Measurements from ENCODE around the gene EIF3I. TPM values are rescaled to one million over a fixed set of nuclear protein-coding genes. Genes with fewer than 3 reads are reported as not detected.
A peak's percentile ranks its signal among the peaks of the same experiment; 100 is the strongest.

The EIF3I gene
- total RNA-seq, 2 donors from 2014 or later, result 142 to 264 TPM

GRCh38 chr1:32228771-32229170, 6.6 kb downstream of the EIF3I start:
- Histone ChIP-seq H3K27ac (no peak overlapping the region), H3K36me3 (peaks cover 13% of the 10 kb centered on the region), H3K27me3 (no peaks in the 10 kb centered on the region), H3K4me3 (no peak overlapping the region), H3K4me1 (no peaks in the 10 kb centered on the region), H3K9ac (ENCODE audit: low read depth in 2 of 2, low read length in 2 of 2) (no peak overlapping the region), H3K9me3 (no peaks in the 10 kb centered on the region)
- no peak for TF ChIP-seq CTCF (IDR thresholded peaks at IDR 0.05)
- no peak for DNase-seq
- intact Hi-C loops (cut with DNase I), result no loop called here

DNA sequence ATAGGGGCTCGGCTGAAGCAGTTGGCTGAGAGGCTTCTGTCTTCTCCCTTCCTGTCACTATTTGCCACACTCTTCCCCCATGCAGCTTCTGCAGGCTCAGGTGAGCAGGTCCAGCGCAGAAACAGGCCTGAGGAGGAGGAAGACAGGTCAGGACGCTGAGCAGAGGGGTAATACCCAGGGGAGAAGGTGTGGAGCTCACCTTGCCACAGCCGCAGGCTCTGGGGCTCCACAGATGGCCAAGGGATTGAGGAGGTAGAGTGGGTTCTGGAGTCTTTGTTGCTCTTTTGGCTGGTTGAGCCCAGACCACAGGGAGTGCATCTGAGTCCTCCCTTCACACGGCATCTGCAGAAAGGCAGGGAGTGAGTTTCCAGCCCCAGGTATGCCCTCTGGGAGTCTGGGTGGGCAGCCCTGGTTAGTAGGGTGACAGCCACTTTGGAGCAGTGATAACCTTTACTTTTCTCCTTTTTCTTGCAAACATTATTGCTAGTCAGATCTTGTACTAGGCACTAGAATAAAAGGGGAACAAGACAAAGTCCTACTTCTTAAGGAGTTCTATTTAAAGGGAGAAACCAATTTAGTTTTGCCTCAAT, 9.7 kb downstream of the EIF3I start:
- no peaks in the 10 kb centered on the region for H3K4me1 ChIP-seq
- no peak for TF ChIP-seq CTCF (IDR thresholded peaks at IDR 0.05)
- H3K27me3 ChIP-seq, result no peaks in the 10 kb centered on the region
- H3K9ac ChIP-seq (ENCODE audit: low read depth in 2 of 2, low read length in 2 of 2), result no peak overlapping the region
- H3K4me3 ChIP-seq, result no peak overlapping the region
- H3K36me3 ChIP-seq, result peaks cover 13% of the 10 kb centered on the region
- DNase-seq, result no peak
- H3K27ac ChIP-seq, result no peak overlapping the region
- no peaks in the 10 kb centered on the region for H3K9me3 ChIP-seq
- intact Hi-C loops (cut with DNase I), result no loop called here

GRCh38 chr1:32232558-32233304, 10.5 kb downstream of the EIF3I start:
- Histone ChIP-seq H3K36me3 (peaks cover 8% of the 10 kb centered on the region), H3K9ac (ENCODE audit: low read depth in 2 of 2, low read length in 2 of 2) (no peak overlapping the region), H3K27me3 (no peaks in the 10 kb centered on the region), H3K9me3 (no peaks in the 10 kb centered on the region), H3K4me1 (no peaks in the 10 kb centered on the region), H3K27ac (no peak overlapping the region), H3K4me3 (no peak overlapping the region)
- no peak for DNase-seq
- intact Hi-C loops (cut with DNase I), result no loop called here
- no peak for TF ChIP-seq CTCF (IDR thresholded peaks at IDR 0.05)

DNA sequence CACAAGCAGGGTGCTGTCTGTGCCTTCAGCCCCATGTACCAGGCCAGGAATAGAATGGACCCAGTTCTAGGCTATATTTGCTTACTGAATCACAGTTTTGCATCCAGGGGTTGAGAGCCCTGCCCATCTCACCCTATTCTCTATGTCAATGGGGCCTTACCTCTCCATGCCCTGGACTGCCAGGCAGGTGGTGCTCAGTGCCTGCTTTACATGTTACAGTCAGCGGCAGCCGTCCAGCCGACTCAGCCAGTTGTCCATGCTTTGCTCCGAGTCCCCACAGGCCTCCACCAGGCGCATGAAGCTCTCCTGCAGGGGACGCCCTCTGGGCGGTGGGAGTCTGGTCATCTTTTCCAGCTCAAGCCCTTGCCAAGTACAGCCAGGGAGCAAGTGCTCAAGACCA, 12.6 kb downstream of the EIF3I start:
- H3K27ac ChIP-seq, result no peak overlapping the region
- H3K9me3 ChIP-seq, result no peaks in the 10 kb centered on the region
- no peak overlapping the region for H3K9ac ChIP-seq (ENCODE audit: low read depth in 2 of 2, low read length in 2 of 2)
- DNase-seq, result no peak
- intact Hi-C loops (cut with DNase I), result no loop called here
- no peaks in the 10 kb centered on the region for H3K4me1 ChIP-seq
- no peaks in the 10 kb centered on the region for H3K27me3 ChIP-seq
- TF ChIP-seq CTCF (IDR thresholded peaks at IDR 0.05), result no peak
- no peaks in the 10 kb centered on the region for H3K36me3 ChIP-seq
- no peak overlapping the region for H3K4me3 ChIP-seq

DNA sequence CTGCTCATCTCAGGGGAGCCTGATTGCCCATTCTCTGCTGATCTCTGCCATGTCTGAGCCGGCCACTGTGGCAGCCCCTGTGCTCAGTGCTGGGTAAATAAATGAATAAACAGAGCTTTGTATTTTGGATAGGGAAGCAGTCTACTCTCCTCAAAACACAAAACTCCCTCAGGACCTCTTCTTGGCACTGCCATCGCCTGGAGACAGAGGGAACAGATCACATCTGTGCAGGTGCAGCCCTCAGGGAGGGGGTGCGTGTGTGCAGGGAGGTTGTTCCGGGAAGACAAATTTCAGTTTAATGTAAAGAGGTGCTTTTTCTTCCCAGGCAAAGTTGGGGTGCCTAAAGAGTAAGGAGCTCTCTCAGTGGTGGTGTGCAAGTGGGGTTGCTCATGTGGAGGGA, 17.1 kb downstream of the EIF3I start:
- H3K27ac ChIP-seq, result no peak overlapping the region
- no peaks in the 10 kb centered on the region for H3K4me1 ChIP-seq
- peak overlapping the region; percentile 55 for H3K4me3 ChIP-seq
- TF ChIP-seq CTCF (IDR thresholded peaks at IDR 0.05), result no peak
- peak; percentile 31 for DNase-seq
- intact Hi-C loops (cut with DNase I), result no loop called here
- H3K9ac ChIP-seq (ENCODE audit: low read depth in 2 of 2, low read length in 2 of 2), result peak overlapping the region; percentile 14 to 40
- H3K36me3 ChIP-seq, result no peaks in the 10 kb centered on the region
- H3K27me3 ChIP-seq, result no peaks in the 10 kb centered on the region
- H3K9me3 ChIP-seq, result no peaks in the 10 kb centered on the region
